ENCODE measurements around the gene PCGF3.
"Not testable (repeated sequence)": the region's sequence is repeated elsewhere in the genome, so short reads cannot be mapped to it uniquely, and the experiment has no call there.

Gene PCGF3

GRCh38 chr4:683982-684622 is 21.5 kb upstream of the PCGF3 start:
- FAIRE-seq, result no peak

DNA sequence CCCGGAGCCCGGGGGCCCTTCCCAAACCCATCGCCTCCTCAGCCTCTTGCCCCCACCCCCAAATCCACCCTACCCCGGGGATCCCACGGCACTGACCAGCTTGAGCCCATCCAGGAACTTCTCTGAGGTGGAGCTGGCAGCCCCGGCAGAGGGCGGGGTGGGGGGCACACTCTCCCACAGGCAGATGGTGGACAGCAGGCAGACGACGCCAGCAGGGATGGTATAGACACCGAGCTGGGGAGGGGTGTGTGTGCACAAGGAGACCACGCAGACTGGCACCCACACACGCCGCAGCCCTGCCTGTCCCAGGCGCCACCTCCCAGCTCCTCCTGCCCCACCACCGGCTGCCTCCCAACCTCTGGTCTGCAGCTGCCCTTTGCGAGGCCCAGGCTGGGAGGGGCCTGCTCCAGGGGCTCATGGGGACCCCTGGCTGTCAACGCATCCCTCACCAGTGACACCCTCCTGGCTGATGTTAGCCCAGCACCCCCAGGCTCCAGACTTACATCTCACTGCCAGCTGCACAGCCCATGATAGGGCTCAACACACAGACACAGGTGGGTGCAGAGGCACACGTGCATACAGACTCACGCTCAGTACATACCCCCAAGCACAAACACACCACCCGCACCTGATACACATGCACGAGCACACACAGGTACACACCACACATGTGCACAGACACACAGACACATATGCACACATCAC is 20.9 kb upstream of the PCGF3 start:
- no peak for FAIRE-seq

DNA sequence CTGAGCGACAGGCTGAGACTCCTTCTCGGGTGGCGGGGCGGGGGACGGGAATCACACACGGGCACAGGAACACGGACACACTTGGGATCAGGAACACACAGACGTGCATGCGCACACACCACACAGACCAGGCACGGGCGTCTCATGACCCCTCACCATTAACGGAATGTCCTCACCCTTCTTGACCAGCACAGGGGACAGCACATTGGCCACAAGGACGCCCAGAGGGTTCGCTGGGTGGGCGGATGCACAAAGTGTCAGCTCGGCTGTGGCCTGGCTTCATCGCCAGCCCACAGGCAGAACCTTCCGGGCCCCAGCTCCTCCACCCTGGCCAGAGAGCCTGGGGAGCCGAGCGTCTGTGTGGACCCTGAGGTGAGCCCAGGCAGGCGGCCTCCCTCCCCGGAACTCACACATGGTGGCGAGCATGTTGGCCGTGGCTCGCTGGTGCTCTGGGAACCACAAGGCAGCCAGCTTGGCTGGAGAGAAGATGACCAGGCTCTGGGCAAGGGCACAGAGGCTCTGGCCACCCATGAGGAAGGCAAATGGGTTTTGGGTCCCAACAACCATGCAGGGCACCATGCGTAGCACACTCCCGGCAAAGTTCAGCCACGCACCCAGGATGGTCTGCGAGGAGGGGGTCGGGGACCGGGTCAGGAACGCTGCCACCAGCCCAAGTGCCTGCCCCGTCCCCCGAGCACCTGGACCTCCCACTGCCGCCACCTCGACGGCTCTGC is 19.8 kb upstream of the PCGF3 start:
- no peak for FAIRE-seq

DNA sequence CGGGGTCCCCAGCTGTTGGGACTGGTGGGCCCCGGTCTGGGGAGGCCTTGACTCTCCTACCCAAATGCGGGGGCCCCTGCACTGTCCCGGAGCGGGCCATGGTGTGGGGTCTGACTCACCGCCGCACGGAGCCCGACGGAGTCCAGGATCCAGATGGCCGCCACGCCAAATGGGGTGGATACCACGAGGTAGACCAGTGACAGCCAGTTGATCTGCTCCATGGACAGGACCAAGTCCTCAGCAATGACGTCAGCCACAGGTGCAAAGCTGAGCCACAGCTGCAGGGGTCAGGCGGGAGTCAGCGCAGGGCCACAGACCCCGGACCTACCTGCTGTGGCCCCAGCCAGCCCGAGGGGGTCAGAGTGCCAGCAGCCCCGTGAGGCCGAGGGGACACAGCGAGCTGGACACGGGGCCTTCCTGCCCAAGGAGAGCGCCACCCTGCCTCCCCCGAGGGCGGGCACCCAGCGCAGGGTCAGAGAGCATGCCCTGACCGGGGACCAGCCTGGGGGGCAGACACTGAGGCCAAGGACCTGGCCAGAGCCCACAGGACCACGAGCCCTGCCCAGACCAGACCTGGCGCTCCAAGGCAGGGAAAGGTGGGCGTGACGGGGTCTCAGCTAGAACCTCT is 19.1 kb upstream of the PCGF3 start:
- no peak for FAIRE-seq

DNA sequence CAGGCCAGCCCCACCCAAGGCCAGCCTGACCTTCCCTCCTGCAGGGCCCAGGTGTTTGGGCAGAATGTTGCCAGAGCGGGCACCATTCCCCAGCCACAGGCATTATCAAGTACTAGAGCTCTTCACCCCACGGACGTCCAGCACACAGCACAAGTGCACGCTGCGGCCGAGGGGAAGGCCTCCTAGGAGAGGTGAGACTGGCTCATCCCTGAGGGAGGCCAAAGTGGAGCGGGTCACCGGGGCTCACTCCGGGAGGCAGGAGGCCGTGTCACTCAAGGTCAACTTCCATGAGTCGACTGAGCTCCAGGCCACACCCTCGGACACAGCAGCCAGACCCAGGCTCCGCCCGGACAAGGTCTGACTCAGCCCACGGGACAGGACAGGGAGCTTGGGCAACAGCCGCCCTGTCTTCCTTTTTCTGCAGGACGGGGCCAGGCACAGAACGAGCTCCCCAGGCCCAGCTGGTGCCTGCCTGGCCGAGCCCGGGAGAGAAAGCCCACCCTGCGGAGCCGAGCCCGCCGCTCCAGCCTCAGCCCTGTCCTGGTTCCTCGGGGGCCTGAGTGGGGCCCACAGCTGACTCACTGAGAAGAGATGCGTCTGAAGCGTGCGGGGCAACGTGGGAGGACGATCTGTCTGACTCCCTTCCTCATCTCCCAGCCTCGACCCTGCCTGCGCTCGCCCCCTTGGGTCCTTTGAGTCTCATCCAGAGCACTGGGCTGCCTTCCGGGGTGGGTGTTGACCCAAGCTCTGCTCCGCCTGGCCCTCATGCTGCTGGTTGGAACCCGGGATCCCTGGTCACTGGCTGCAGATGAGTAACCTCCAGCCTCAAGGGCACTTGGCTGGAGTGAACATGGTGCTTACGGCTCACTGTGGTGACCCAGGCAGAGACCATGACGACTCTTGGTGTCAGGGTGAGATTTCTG is 18.3 kb upstream of the PCGF3 start:
- no peak for FAIRE-seq

GRCh38 chr4:687971-688853 is 17.4 kb upstream of the PCGF3 start:
- FAIRE-seq, result no peak

GRCh38 chr4:688854-689681 is 16.6 kb upstream of the PCGF3 start, which contains the start of gene SLC49A3:
Gene SLC49A3, minus strand, starts transcription at chr4:689151. Its CDS starts 24 bp downstream, at chr4:689127.
- FAIRE-seq, result no peak

- no peak for FAIRE-seq
Measured at GRCh38 chr4:689723-690122, 15.9 kb upstream of the PCGF3 start.

- FAIRE-seq, result no peak
Measured at GRCh38 chr4:692771-693554, 12.7 kb upstream of the PCGF3 start.

GRCh38 chr4:694341-694940 is 11.2 kb upstream of the PCGF3 start:
- not testable (repeated sequence) for FAIRE-seq

DNA sequence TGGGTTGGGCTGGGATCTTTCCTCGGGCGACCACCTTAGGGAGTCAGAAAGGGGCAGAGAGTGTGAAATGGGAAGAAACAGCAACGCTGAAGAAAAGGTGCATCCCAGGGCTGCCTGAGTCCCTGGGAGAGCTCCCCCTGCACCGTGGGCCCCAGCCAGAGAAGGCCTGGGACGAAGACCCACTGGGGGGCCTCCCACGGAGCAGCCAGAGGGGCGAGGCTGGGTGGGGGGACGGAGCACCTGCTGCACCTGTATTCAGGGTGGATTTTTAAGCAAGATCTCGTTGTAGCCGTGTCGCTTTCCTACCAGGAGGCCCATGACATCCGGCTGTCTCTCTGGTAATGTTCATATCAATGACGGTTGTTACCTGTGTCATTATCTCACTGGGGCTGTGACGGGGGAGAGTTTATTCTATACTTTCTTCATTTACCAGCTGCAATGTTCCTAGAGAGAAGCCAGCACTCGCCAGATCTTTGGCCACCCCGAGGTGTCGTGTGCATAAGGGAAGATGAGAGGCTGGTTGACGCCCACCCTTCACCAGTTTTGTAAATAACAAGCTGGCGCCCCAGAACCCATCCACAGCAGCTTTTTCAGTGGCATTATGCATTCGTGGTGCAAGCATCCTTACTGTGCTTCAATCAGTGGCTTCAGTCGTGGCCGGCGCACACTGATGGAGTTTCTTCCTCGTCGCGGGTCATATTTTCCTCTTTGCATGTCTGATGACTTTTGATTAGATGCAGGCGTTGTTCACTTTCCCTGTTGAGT is 5.6 kb upstream of the PCGF3 start:
- no peak for FAIRE-seq

DNA sequence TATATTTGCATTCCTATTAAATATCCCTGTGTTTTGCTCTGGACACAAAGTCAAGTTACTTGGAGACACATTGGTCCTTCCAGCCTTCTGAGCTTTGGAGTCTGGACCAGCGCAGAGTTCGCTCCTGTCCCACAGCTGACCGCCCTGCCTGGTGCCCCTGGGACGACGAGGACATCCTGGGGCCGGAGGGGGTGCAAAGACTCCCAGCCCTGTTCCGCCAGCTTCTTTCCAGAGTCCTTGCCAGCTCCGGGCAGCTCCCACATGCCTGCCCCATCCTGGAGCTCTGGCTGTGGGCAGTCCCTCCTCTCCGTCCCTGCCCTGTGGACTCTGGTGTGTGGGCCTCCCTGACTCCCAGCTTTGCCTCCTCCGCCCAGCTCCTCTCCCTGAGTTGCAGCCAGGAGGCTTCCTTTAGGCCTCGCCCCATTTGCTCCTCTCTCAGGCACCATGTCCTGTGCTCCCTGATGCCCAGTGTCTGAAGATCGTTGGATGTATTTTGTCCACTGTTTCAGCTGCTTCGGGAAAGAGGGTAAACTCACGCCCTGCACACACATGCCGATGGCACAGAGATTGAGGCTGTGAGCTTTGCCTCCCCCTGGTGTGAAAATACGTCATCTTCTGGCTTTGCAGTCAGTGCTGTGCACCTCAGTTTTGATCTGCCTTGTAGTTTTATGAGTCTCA is 4.9 kb upstream of the PCGF3 start:
- FAIRE-seq, result no peak

DNA sequence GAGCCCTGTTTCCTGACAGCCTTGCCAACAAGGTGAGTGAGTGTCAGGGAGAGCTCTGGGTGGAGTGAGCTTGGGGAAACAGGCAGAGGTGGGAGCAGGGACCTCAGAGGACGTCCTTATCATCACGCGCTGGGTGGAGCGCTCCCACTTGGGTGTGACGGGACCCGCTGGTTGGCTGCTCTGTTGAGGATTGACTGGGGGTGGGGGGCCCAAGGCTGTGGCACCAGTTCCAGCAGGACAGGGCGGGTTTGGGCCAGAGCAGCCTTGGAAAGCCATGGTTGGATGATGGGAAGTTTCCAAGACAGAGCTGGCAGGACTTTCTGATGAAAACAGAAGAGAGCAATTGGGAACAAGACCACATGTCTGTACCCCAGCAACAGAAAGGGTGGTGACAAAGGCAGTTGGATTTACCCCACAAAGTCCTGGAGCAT is 3.0 kb upstream of the PCGF3 start:
- FAIRE-seq, result no peak

DNA sequence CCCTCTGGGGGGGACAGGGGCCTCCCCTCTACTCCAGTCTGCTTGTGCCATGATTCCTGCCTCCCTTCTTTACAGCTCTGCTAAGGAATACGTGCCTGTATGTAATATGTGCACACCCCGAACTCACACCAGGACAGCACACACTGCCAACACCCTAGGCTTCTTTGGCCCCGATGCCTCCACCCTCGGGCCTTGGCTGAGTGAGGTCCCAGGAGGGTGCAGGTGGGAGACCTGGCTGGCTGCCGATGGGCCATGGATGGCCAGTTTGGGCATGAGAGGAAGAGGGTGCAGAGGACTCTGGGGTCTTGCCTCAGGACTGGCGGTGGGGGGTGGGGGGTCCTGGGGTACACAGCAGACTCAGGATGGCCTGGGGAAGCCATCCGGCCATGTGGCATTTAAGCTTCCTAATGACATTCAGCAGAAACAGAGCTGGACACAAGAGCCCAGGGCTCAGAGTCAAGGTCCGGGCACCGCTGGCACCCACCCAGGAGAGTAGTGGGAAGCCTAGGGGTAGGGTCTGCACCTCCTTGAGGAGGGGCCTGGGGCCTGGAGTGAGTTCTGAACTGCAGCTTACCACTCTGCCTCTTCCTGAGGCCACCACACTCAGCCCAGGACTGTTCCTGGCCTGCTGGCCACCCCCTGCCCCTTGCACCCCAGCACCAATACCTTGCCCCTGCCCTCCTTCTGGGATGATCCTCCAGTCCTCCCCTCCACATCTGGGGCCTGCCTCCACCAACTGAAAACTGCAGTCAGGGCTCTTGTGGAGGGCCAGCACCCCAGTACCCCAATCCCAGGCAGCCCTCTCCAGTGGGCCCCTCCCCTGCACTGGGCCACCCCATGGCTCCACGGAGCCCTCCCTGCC is 2.1 kb upstream of the PCGF3 start:
- FAIRE-seq, result no peak

DNA sequence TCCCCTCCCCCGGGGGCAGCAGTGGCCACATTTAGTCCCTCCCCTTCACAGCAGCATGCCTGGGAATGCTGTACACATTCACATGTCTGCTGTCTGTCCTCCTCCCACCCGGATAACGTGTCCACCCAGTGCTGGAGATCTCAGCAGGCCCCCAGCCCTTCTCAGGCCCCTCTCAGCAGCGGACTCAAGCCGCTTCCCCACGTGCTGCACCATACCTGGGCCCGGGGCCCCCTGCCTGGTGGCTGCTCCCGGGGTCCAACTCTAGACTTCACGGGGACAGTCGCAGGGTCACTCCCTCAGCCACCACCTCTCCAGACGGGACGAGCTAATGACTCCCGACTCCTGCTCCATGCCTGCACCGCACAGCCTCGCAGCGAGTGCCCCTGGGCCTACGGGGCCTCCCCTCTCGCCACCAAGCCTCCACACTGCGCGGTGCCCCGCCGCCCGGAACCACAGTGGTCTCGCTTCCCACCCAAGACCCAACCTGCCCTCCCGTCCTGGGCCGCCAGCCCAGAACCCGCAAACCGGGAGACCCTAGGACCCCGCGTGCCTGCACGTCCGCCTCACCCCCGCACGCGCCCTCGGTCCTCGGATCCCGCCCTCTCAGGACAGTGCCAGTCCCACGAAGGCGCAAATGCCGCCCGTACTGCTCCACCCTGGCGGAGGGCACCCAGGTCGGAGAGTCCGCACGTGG is 1.3 kb upstream of the PCGF3 start:
- FAIRE-seq, result no peak

GRCh38 chr4:704971-705277 is 708 bp upstream of the PCGF3 start:
- no peak for FAIRE-seq
